ENCODE data around the gene VCL. TPM values are rescaled to one million over a fixed set of nuclear protein-coding genes. Genes with fewer than 3 reads are reported as not detected.
A peak's percentile ranks its signal among the peaks of the same experiment; 100 is the strongest.

The VCL gene
- total and polyA plus RNA-seq, 2 of the 8 experiments (the other 6 are each of a cell fraction or from before 2014, with no cell fraction given) = 119 to 377 TPM

GRCh38 chr10:73991203-73991883, 6.6 kb upstream of the VCL start:
- Histone ChIP-seq H3K9me3 (ENCODE audit: insufficient read depth in 2 of 2, low read depth in 1 of 2, low read length in 1 of 2) (no peaks in the 10 kb centered on the region), H3K79me1 (ENCODE audit: low read depth, low read length) (no peaks in the 10 kb centered on the region), H3K9ac (replicated peaks in 1 of 4; ENCODE audit: extremely low read depth in 1 of 4, low read depth in 3 of 4, low read length in 3 of 4) (no peak overlapping the region), H2BK15ac (ENCODE audit: low read length) (no peak overlapping the region), H2BK20ac (ENCODE audit: low read length) (peak overlapping the region; percentile 35; the same call in 1 of the 2 replicates), H4K20me1 (replicated peaks in 1 of 2; ENCODE audit: control insufficient read depth in 1 of 2, insufficient read depth in 2 of 2, low read length in 2 of 2) (no peaks in the 10 kb centered on the region), H3K18ac (ENCODE audit: extremely low read depth, low read length) (no peak overlapping the region), H2AK5ac (ENCODE audit: low read depth, low read length) (no peak overlapping the region), H3K14ac (ENCODE audit: insufficient read length) (no peak overlapping the region), H2AFZ (ENCODE audit: low read length) (no peak overlapping the region), H3K4ac (replicated peaks; ENCODE audit: insufficient read length, low read depth, low read length) (no peak overlapping the region), H3K4me2 (ENCODE audit: insufficient read depth in 1 of 2, low read depth in 2 of 2, low read length in 2 of 2) (no peak overlapping the region), H2BK12ac (ENCODE audit: low read depth, low read length) (no peak overlapping the region; the same call in 1 of the 2 replicates), H3K27ac (ENCODE audit: low read depth, low read length) (no peak overlapping the region), H2BK120ac (replicated peaks; ENCODE audit: low read depth, low read length) (no peak overlapping the region), H3K79me2 (ENCODE audit: control insufficient read depth in 1 of 2, insufficient read depth in 2 of 2, low read length in 2 of 2) (no peaks in the 10 kb centered on the region), H3K56ac (replicated peaks; ENCODE audit: insufficient read length, low read depth, low read length) (no peak overlapping the region), H3K23ac (ENCODE audit: insufficient read length) (no peak overlapping the region), H4K8ac (ENCODE audit: extremely low read depth, insufficient read depth, low read length) (no peak overlapping the region), H4K91ac (replicated peaks; ENCODE audit: insufficient read length, low read length) (no peak overlapping the region), H3K23me2 (ENCODE audit: low read depth, low read length) (peaks cover 2% of the 10 kb centered on the region; the same call in 1 of the 2 replicates), H3K27me3 (replicated peaks in 1 of 4; ENCODE audit: control insufficient read depth in 3 of 4, extremely low read depth in 1 of 4, insufficient read depth in 3 of 4, low read length in 3 of 4) (no peaks in the 10 kb centered on the region), H3K4me1 (replicated peaks in 1 of 4; ENCODE audit: control insufficient read depth in 3 of 4, insufficient read depth in 4 of 4, low read length in 3 of 4) (0 out of 7 replicates have a peak, but pooled peaks cover 0 to 3% (median 0%) of the 10 kb centered on the region in 4 experiments), H4K5ac (ENCODE audit: insufficient read length, low read depth, low read length) (no peak overlapping the region), H3K4me3 (ENCODE audit: extremely low read depth in 1 of 4, insufficient read depth in 2 of 4, low read depth in 3 of 4, low read length in 4 of 4) (no peak overlapping the region), H3K36me3 (ENCODE audit: control insufficient read depth in 2 of 4, insufficient read depth in 4 of 4, low read length in 3 of 4) (no peaks in the 10 kb centered on the region), H2BK5ac (ENCODE audit: low read depth, low read length) (no peak overlapping the region)
- FAIRE-seq (no peak), DNase-seq (ENCODE audit: low read depth in 1 of 2, low spot score in 2 of 2) (no peak)
- WGBS, 2 experiments (ENCODE audit: extremely low coverage in 1 of 2, insufficient coverage in 1 of 2, insufficient read length in 1 of 2, insufficient replicate concordance in 2 of 2, low coverage in 1 of 2, low lambda C conversion rate in 2 of 2, missing lambda C conversion rate in 1 of 2) = 89% methylated on average over 3 of the region's 3 CpGs; no CpG with 5 or more reads in 1 of the 2 experiments
- ChIA-PET CTCF (ENCODE audit: partially characterized antibody) (interaction anchor here (0.6 kb wide), 1 partner anchor 89 kb away, joined by 4 read pairs; no protein-coding TSS in a partner anchor), POLR2A (ENCODE audit: partially characterized antibody) (interaction anchor here (0.7 to 13.2 kb wide), 3 partner anchors 9 to 26 kb away, joined by 3 to 261 read pairs (median 5); no protein-coding TSS in a partner anchor)
- TF ChIP-seq GTF2F1 (IDR thresholded peaks at IDR 0.05; ENCODE audit: borderline replicate concordance, low read depth, low read length) = no peak
- TF ChIP-seq CTCF (IDR thresholded peaks at IDR 0.05; ENCODE audit: control extremely low read depth in 1 of 3, insufficient read depth in 1 of 3, low read depth in 1 of 3, low read length in 3 of 3) = no peak
- no peak for TF ChIP-seq KDM4A (IDR thresholded peaks at IDR 0.05; ENCODE audit: low read depth, low read length, severe bottlenecking)
- no peak for TF ChIP-seq RXRA (IDR thresholded peaks at IDR 0.05; ENCODE audit: insufficient read depth, low read depth, low read length)
- TF ChIP-seq KDM1A (IDR thresholded peaks at IDR 0.05; ENCODE audit: borderline replicate concordance, low read length) = no peak
- TF ChIP-seq SRF (IDR thresholded peaks at IDR 0.05; ENCODE audit: low read depth, low read length) = no peak
- no peak for TF ChIP-seq HDAC6 (IDR thresholded peaks at IDR 0.05; ENCODE audit: low read depth, low read length)
- TF ChIP-seq CBX5 (IDR thresholded peaks at IDR 0.05; ENCODE audit: low read depth, low read length) = no peak
- no peak for TF ChIP-seq EZH2 (IDR thresholded peaks at IDR 0.05; ENCODE audit: low read depth, low read length, severe bottlenecking)
- no peak for TF ChIP-seq TBP (IDR thresholded peaks at IDR 0.05; ENCODE audit: low read depth, low read length)

Data from H1 (cell line).